Retinal pigment epithelial cell (primary cell): ENCODE results near the gene CLCN6.

Experiments used
- DNase-seq: peaks from one replicate; pipeline ENCODE4 v3.0.0-alpha.2; 2010; ENCODE audit warnings: low read depth
- H3K4me3 ChIP-seq: 2 replicates; pipeline ENCODE4 v1.5.1; 2011; ENCODE audit warnings: mild to moderate bottlenecking, low read length, control low read depth, moderate library complexity
- TF ChIP-seq, protein P1 (sequence below): conservative IDR thresholded peaks from 2 replicates; pipeline ENCODE4 v1.5.1; 2011; ENCODE audit warnings: low read depth, low read length, control low read depth, inconsistent platforms

Gene CLCN6

DNA sequence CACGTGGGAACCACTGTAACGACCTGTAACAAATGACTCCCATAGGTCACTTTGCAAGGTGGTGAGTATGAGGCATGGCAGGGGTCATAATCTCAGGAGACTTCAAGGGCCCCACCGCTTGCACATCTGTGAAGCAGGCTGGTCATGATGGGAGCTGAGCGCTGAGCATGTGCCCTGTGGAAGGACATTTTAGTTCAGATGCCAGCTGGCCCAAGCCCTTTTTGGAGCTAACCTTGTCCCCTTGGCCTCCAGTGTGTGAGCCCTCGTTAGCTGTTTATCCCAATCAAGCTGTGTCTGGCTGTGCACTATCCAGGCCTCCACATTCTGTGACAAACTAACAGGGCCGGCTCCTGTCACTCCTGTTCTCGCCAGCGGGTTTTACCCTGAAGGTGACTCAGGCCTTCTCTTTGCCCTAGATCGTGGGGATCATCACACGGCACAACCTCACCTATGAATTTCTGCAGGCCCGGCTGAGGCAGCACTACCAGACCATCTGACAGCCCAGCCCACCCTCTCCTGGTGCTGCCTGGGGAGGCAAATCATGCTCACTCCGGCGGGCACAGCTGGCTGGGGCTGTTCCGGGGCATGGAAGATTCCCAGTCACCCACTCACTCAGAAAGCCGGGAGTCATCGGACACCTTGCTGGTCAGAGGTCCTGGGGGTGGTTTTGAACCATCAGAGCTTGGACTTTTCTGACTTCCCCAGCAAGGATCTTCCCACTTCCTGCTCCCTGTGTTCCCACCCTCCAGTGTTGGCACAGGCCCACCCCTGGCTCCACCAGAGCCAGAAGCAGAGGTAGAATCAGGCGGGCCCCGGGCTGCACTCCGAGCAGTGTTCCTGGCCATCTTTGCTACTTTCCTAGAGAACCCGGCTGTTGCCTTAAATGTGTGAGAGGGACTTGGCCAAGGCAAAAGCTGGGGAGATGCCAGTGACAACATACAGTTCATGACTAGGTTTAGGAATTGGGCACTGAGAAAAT is 34.0 kb downstream of the CLCN6 start:
- TF ChIP-seq, protein P1, sequence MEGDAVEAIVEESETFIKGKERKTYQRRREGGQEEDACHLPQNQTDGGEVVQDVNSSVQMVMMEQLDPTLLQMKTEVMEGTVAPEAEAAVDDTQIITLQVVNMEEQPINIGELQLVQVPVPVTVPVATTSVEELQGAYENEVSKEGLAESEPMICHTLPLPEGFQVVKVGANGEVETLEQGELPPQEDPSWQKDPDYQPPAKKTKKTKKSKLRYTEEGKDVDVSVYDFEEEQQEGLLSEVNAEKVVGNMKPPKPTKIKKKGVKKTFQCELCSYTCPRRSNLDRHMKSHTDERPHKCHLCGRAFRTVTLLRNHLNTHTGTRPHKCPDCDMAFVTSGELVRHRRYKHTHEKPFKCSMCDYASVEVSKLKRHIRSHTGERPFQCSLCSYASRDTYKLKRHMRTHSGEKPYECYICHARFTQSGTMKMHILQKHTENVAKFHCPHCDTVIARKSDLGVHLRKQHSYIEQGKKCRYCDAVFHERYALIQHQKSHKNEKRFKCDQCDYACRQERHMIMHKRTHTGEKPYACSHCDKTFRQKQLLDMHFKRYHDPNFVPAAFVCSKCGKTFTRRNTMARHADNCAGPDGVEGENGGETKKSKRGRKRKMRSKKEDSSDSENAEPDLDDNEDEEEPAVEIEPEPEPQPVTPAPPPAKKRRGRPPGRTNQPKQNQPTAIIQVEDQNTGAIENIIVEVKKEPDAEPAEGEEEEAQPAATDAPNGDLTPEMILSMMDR = no peak
- DNase-seq = no peak
- no peak overlapping the region for H3K4me3 ChIP-seq

GRCh38 chr1:11841245-11842153 is 35.5 kb downstream of the CLCN6 start:
- H3K4me3 ChIP-seq = no peak overlapping the region
- no peak for DNase-seq
- TF ChIP-seq, protein P1 = no peak

DNA sequence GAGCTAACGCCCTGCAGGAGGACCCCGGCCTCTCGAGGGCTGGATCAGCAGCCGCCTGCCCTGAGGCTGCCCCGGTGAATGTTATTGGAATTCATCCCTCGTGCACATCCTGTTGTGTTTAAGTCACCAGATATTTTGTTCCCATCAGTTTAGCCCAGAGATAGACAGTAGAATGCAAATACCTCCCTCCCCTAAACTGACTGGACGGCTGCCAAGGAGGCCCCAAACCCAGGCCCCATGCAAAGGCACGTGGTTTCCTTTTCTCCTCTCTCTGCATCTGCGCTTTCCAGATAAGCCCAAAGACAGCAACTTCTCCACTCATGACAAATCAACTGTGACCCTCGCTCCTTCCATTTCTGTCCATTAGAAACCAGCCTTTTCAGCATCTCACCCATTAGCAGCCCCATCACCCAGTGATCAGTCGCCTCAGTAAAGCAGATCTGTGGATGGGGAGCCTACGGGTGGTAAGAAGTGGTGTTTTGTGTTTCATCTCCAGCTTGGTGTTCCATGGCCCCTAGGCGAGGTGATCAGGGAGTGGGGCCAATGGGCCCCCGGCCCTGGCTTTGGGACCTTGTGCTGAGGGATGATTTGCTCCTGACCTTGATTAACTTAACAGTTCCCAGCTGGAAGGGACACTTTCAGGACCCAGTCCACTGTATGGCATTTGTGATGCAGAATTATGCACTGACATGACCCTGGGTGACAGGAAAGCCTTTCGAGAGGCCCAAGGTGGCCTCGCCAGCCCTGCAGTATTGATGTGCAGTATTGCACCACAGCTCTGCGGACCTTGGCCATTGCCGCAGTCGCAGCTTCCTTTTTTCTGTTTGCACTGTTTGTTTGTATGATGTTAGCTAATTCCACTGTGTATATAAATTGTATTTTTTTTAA is 36.4 kb downstream of the CLCN6 start:
- TF ChIP-seq, protein P1 = no peak
- no peak overlapping the region for H3K4me3 ChIP-seq
- no peak for DNase-seq

DNA sequence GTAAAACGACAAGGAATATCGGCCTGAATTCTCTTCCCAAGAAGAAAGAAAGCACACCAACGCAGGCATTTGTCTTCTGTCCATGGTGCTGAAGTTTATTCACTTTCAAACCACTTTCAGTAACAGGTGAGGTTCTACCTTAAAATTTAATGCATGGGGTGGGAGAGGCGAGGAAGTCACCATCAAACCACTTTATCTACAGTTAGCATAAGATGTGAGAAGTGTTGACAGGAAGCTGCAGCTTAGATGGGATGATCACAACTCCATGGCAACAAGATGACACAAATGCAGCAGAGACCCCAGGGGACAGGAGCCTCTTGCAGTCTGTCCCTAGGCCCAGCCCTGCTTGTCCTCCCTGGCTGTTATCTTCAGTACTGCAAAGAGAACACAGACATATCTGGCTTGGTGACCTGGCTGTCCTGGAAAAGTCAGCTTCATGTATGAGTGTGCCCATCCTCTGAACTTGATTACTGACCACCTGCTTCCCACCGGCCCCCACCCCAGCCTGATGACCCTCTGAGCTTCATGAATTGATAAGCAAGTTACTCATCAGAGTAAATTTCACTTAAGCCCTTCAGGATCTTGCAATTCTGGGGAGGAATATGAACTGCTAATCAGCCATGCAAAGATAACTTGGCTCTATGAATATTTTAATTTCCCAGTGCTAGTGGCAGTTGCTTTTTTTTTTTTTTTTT is 39.8 kb downstream of the CLCN6 start:
- no peak overlapping the region for H3K4me3 ChIP-seq
- DNase-seq = no peak
- TF ChIP-seq, protein P1 = no peak

- TF ChIP-seq, protein P1 = no peak
- H3K4me3 ChIP-seq = no peak within 1 kb of the TSS
- no peak for DNase-seq
Measured at GRCh38 chr1:11847667-11848372, 41.8 kb downstream of the CLCN6 start, which contains the start of gene NPPA. TSS of gene NPPA (minus strand) at chr1:11847783. CDS start at chr1:11847684, 99 bp downstream.
